ENCODE measurements around the gene PRKCQ.

The PRKCQ gene

DNA sequence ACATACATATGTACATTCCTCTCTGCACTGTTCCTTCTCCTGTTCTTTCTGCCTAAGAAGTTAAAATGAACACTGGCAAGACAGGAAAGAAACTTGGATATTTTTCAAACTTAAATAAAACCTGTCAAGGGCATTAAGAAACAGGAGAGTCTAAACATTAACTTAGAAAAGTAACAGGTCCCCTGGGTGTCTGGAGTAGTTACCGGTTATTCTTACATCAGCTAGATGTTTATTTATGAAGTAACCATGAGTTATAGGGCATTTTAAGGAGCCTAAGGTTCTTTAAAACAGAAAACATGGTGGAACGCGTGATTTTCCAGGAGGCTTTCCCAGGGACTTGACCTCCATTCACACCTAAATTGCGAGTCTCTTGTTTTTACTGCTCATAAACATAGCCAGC, 148.2 kb downstream of the PRKCQ start:
- no peak for DNase-seq
- TF ChIP-seq GATA1 (IDR thresholded peaks at IDR 0.05; ENCODE audit: low read depth, low read length) (no peak), POLR2A (IDR thresholded peaks at IDR 0.05; ENCODE audit: low read length) (no peak)

GRCh38 chr10:6431186-6431585, 148.9 kb downstream of the PRKCQ start:
- no peak for DNase-seq
- no peak for TF ChIP-seq GATA1 (IDR thresholded peaks at IDR 0.05; ENCODE audit: low read depth, low read length)
- TF ChIP-seq POLR2A (IDR thresholded peaks at IDR 0.05; ENCODE audit: low read length) = no peak

- DNase-seq = no peak
- TF ChIP-seq POLR2A (IDR thresholded peaks at IDR 0.05; ENCODE audit: low read length) = no peak
- TF ChIP-seq GATA1 (IDR thresholded peaks at IDR 0.05; ENCODE audit: low read depth, low read length) = no peak
Observed at GRCh38 chr10:6430423-6430980, 149.6 kb downstream of the PRKCQ start.

GRCh38 chr10:6427357-6427959, 152.6 kb downstream of the PRKCQ start:
- TF ChIP-seq POLR2A (IDR thresholded peaks at IDR 0.05; ENCODE audit: low read length) (no peak), GATA1 (IDR thresholded peaks at IDR 0.05; ENCODE audit: low read depth, low read length) (no peak)
- no peak for DNase-seq

GRCh38 chr10:6426317-6426716, 153.8 kb downstream of the PRKCQ start:
- DNase-seq = no peak
- TF ChIP-seq GATA1 (IDR thresholded peaks at IDR 0.05; ENCODE audit: low read depth, low read length) (no peak), POLR2A (IDR thresholded peaks at IDR 0.05; ENCODE audit: low read length) (no peak)

DNA sequence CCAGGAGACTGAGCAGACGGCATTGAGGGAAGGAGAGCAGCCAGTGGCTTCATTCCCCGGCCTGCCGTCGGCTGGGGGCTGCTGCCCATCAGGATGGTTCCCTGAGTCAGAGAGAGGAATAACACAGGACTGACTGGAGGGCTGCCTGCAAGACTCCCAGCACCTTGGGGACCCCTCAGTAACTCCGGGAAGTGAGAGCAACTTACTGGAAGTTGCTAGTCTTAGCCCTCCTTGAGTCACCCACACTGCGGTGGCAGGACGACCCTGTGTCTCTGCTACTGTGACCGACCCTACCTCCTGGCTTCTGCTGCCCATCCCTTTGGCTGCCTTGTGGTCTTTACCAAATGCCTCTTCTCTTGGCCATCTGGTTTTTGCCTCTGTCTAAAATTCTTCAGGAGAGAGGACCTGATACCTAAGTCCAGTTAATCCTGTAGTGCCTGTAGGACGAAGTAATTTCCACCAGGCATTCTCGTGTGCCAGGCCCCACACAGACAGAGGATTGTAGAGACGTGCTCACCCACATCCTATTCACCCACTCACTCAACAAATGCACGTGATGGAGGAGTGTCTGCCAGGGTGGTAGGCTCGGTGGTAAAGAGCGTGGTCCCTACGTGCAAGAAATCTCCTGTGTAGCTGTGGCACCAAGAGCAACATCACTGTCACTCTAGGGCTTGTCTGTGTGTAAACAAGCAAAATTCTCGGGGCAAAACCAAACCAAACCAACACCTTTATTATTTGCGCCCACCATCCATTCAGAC, 156.5 kb downstream of the PRKCQ start:
- DNase-seq = no peak
- no peak for TF ChIP-seq POLR2A (IDR thresholded peaks at IDR 0.05; ENCODE audit: low read length)
- no peak for TF ChIP-seq GATA1 (IDR thresholded peaks at IDR 0.05; ENCODE audit: low read depth, low read length)

GRCh38 chr10:6423004-6423403, 157.1 kb downstream of the PRKCQ start:
- DNase-seq = no peak
- TF ChIP-seq POLR2A (IDR thresholded peaks at IDR 0.05; ENCODE audit: low read length) = no peak
- no peak for TF ChIP-seq GATA1 (IDR thresholded peaks at IDR 0.05; ENCODE audit: low read depth, low read length)

- no peak for TF ChIP-seq POLR2A (IDR thresholded peaks at IDR 0.05; ENCODE audit: low read length)
- no peak for TF ChIP-seq GATA1 (IDR thresholded peaks at IDR 0.05; ENCODE audit: low read depth, low read length)
- no peak for DNase-seq
Observed at GRCh38 chr10:6418613-6419216, 161.4 kb downstream of the PRKCQ start.

GRCh38 chr10:6418167-6418566, 161.9 kb downstream of the PRKCQ start:
- TF ChIP-seq POLR2A (IDR thresholded peaks at IDR 0.05; ENCODE audit: low read length) = no peak
- DNase-seq = no peak

DNA sequence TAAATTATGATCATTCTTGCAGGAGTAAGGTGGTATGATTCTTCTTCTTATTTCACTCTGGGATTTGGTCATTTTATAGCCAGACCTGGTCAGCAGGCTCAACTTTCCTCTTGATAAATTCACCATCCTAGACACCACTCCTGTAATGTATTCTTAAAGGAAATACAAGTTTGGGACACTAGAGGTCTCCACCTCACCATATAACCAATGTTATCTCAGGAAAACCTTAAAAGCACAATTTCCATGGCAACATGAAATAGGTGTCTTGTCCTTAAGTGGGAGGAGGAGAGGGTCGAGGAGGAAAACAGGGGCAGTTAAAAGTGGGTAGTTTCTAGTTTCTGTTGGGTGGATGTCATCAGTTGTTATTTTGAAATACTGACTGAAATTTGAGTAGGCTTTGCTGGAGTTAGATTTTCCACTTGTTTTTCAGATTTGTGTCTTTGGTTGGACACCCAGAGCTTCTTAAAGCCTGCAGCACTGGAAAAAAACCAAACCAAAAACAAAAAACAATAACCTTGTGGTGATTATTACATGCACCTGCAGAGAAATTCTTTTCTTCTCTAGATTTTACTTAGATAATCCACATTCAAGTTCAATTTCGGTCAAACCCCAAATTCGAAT, 163.1 kb downstream of the PRKCQ start:
- TF ChIP-seq POLR2A (IDR thresholded peaks at IDR 0.05; ENCODE audit: low read length) (no peak), GATA1 (IDR thresholded peaks at IDR 0.05; ENCODE audit: low read depth, low read length) (no peak)
- peak; percentile 58 to 74 for DNase-seq

DNA sequence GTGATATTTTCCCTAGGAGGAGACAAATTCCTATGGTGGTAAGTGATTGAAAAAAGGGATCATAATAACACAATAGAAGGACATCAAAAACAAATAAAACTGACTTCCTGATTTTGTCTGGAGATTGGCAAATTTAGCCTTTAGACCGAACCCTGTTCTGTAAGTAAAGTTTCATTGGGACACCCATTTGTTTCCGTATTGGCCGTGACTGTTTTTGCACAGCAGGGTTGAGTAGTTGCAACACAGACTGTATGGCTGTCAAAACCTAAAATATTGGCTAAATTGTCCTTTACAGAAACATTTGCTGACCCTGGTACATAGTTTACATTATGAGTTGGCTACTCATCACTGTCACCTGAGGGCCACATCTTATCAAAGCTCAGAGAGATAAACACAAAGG, 168.6 kb downstream of the PRKCQ start:
- DNase-seq = no peak
- TF ChIP-seq POLR2A (IDR thresholded peaks at IDR 0.05; ENCODE audit: low read length) (no peak), GATA1 (IDR thresholded peaks at IDR 0.05; ENCODE audit: low read depth, low read length) (no peak)

- TF ChIP-seq POLR2A (IDR thresholded peaks at IDR 0.05; ENCODE audit: low read length) = no peak
- TF ChIP-seq GATA1 (IDR thresholded peaks at IDR 0.05; ENCODE audit: low read depth, low read length) = no peak
- no peak for DNase-seq
Observed at GRCh38 chr10:6410830-6411229, 169.2 kb downstream of the PRKCQ start.

GRCh38 chr10:6409971-6410643, 170.0 kb downstream of the PRKCQ start:
- TF ChIP-seq GATA1 (IDR thresholded peaks at IDR 0.05; ENCODE audit: low read depth, low read length) (no peak), POLR2A (IDR thresholded peaks at IDR 0.05; ENCODE audit: low read length) (no peak)
- DNase-seq = peak in 1 of 2 experiments; percentile 10

- TF ChIP-seq GATA1 (IDR thresholded peaks at IDR 0.05; ENCODE audit: low read depth, low read length) (no peak), POLR2A (IDR thresholded peaks at IDR 0.05; ENCODE audit: low read length) (no peak)
- DNase-seq = no peak
Observed at GRCh38 chr10:6408799-6409198, 171.3 kb downstream of the PRKCQ start.

Measured in erythroblast (primary cell).